GM23338 (cell line): ENCODE results near the gene TXLNG. TPM values are rescaled to one million over a fixed set of nuclear protein-coding genes. Genes with fewer than 3 reads are reported as not detected.
"Not testable (repeated sequence)": the region's sequence is repeated elsewhere in the genome, so short reads cannot be mapped to it uniquely, and the experiment has no call there.

Source experiments
- ATAC-seq: fragments of 200-7000 bp; cut with Tn5 transposase; 3 replicates; pipeline ENCODE4 v1.9.1; 2020
- DNase-seq: peaks from one replicate; pipeline ENCODE4 v3.0.0-alpha.2; 2015; ENCODE audit warnings: low spot score
- H2AFZ ChIP-seq: fragments of 200-600 bp; sonication (generic); 2 replicates; pipeline ENCODE4 v1.8.0; 2016; ENCODE audit warnings: antibody characterized with exemption, mild to moderate bottlenecking, moderate library complexity
- H3F3A ChIP-seq: fragments of 200-600 bp; sonication (generic); replicated peaks from 2 replicates; pipeline ENCODE4 v1.8.0; 2017; ENCODE audit warnings: antibody characterized with exemption, mixed run types, low read depth
- H3K27ac ChIP-seq: fragments of 200-600 bp; sonication (generic); 2 replicates; pipeline ENCODE4 v1.6.1; 2016; ENCODE audit warnings: low read depth
- H3K27me3 ChIP-seq: fragments of 200-600 bp; sonication (generic); 2 replicates; pipeline ENCODE4 v1.8.0; 2016; ENCODE audit warnings: mild to moderate bottlenecking, mixed run types, moderate library complexity; ENCODE audit not compliant: insufficient read depth
- H3K36me3 ChIP-seq: fragments of 200-600 bp; sonication (generic); 2 replicates; pipeline ENCODE4 v1.8.0; 2016; ENCODE audit warnings: mild to moderate bottlenecking; ENCODE audit not compliant: insufficient read depth
- H3K4me1 ChIP-seq: fragments of 200-600 bp; sonication (generic); 2 replicates; pipeline ENCODE4 v1.8.0; 2016; ENCODE audit warnings: mild to moderate bottlenecking, moderate library complexity; ENCODE audit not compliant: insufficient read depth
- H3K4me2 ChIP-seq: fragments of 200-600 bp; sonication (generic); 2 replicates; pipeline ENCODE4 v1.7.1; 2017; ENCODE audit warnings: mixed run types
- H3K4me3 ChIP-seq: fragments of 200-600 bp; sonication (generic); 2 replicates; pipeline ENCODE4 v1.6.1; 2016; ENCODE audit warnings: mixed run types
- H3K79me2 ChIP-seq: fragments of 200-600 bp; sonication (generic); replicated peaks from 2 replicates; pipeline ENCODE4 v1.8.0; 2017; ENCODE audit warnings: mild to moderate bottlenecking; ENCODE audit not compliant: insufficient read depth
- H3K9me2 ChIP-seq: fragments of 200-600 bp; sonication (generic); 2 replicates; pipeline ENCODE4 v1.8.0; 2017; ENCODE audit not compliant: insufficient read depth
- H4K20me1 ChIP-seq: fragments of 200-600 bp; sonication (generic); replicated peaks from 2 replicates; pipeline ENCODE4 v1.8.0; 2017; ENCODE audit warnings: mild to moderate bottlenecking; ENCODE audit not compliant: insufficient read depth
- H3K27ac Mint-ChIP-seq: 2 replicates; pipeline ENCODE4 v1.8.0; 2020; ENCODE audit warnings: inconsistent platforms, mild to moderate bottlenecking, moderate library complexity, mixed read lengths
- H3K27me3 Mint-ChIP-seq: 3 replicates; pipeline ENCODE4 v1.8.0; 2022; ENCODE audit warnings: low read depth, mild to moderate bottlenecking, moderate library complexity, mixed read lengths, inconsistent platforms; ENCODE audit not compliant: insufficient read depth, poor library complexity
- H3K36me3 Mint-ChIP-seq: 3 replicates; pipeline ENCODE4 v1.8.0; 2021; ENCODE audit warnings: low read depth, mild to moderate bottlenecking, inconsistent platforms, moderate library complexity, mixed read lengths
- H3K4me1 Mint-ChIP-seq: 3 replicates; pipeline ENCODE4 v1.8.0; 2020; ENCODE audit warnings: mild to moderate bottlenecking, inconsistent platforms, mixed read lengths
- H3K4me3 Mint-ChIP-seq: 3 replicates; pipeline ENCODE4 v1.8.0; 2021; ENCODE audit warnings: moderate library complexity, mild to moderate bottlenecking, inconsistent platforms, mixed read lengths
- H3K9me3 Mint-ChIP-seq: 3 replicates; pipeline ENCODE4 v1.8.0; 2020; ENCODE audit warnings: moderate library complexity, mild to moderate bottlenecking, inconsistent platforms, mixed read lengths
- CREB1 ChIP-seq: fragments of 250-450 bp; sonication (Bioruptor Pico); IDR thresholded peaks from 2 replicates; pipeline ENCODE4 v1.5.0; 2020; ENCODE audit warnings: low read depth, mild to moderate bottlenecking, moderate library complexity
- CTCF ChIP-seq, 2 experiments: fragments of 200-600 bp in 1 of 2; sonication (generic) in 1 of 2; conservative IDR thresholded peaks; 2 replicates each; pipeline versions ENCODE4 v1.5.1 to v1.6.1; 2016 to 2017; ENCODE audit warnings: antibody characterized with exemption in 2 of 2, low read depth in 2 of 2, mild to moderate bottlenecking in 2 of 2, moderate library complexity in 1 of 2
- ETS1 ChIP-seq: IDR thresholded peaks from 2 replicates; pipeline ENCODE4 v1.6.1; 2016; ENCODE audit warnings: antibody characterized with exemption
- EZH2phosphoT487 ChIP-seq: fragments of 200-600 bp; sonication (generic); IDR thresholded peaks from one replicate; pipeline ENCODE4 v1.8.1; 2018; ENCODE audit warnings: antibody characterized with exemption; ENCODE audit not compliant: unreplicated experiment
- JUNB ChIP-seq: IDR thresholded peaks from one replicate; pipeline ENCODE4 v1.6.1; 2016; ENCODE audit warnings: antibody characterized with exemption; ENCODE audit not compliant: unreplicated experiment
- NANOG ChIP-seq: IDR thresholded peaks from 2 replicates; pipeline ENCODE4 v1.6.1; 2016; ENCODE audit warnings: antibody characterized with exemption, borderline replicate concordance
- POLR2AphosphoS5 ChIP-seq: IDR thresholded peaks from 2 replicates; pipeline ENCODE4 v1.6.1; 2016; ENCODE audit warnings: antibody characterized with exemption, low read depth
- REST ChIP-seq: IDR thresholded peaks from one replicate; pipeline ENCODE4 v1.6.1; 2018; ENCODE audit warnings: antibody characterized with exemption; ENCODE audit not compliant: unreplicated experiment
- STAT1 ChIP-seq: IDR thresholded peaks from one replicate; pipeline ENCODE4 v1.6.1; 2016; ENCODE audit warnings: antibody characterized with exemption; ENCODE audit not compliant: unreplicated experiment
- ZNF331 ChIP-seq: fragments of 250-450 bp; sonication (Bioruptor Pico); IDR thresholded peaks from 2 replicates; pipeline ENCODE4 v1.5.0; 2020; ENCODE audit warnings: low read depth, mild to moderate bottlenecking, moderate library complexity
- polyA plus RNA-seq: library from polyadenylated mRNA; unstranded; fragments of >200 nt; fragmentation: Nextera tagmentation; extraction: Ambion mirVana; gene quantifications from 2 replicates; pipeline ENCODE4 v1.2.1, GENCODE V29; 2016
- total RNA-seq: library from RNA; depleted of rRNA; stranded (reverse); fragments of >200 nt; shearing (Covaris generic); gene quantifications from 2 replicates; pipeline ENCODE4 v1.2.3, GENCODE V29; 2014

The TXLNG gene
- total and polyA plus RNA-seq, 2 experiments from 2014 or later = 45.3 to 48.4 TPM

- not testable (repeated sequence) for H3K36me3 ChIP-seq, H3K4me3 ChIP-seq, ATAC-seq, H2AFZ ChIP-seq, H3K9me3 Mint-ChIP-seq, H3K27ac ChIP-seq, H3K27me3 Mint-ChIP-seq, H3K4me1 Mint-ChIP-seq, H3K27me3 ChIP-seq, H3F3A ChIP-seq, H3K36me3 Mint-ChIP-seq, H3K4me1 ChIP-seq, H3K27ac Mint-ChIP-seq, H3K79me2 ChIP-seq, H3K4me3 Mint-ChIP-seq, H3K9me2 ChIP-seq, DNase-seq, H4K20me1 ChIP-seq, H3K4me2 ChIP-seq
These were observed 6.5 kb upstream of the TXLNG start for GRCh38 chrX:16779815-16780214.

- Histone ChIP-seq H3K27me3 (no peaks in the 10 kb centered on the region), H3K4me3 (no peak overlapping the region), H3K4me1 (peaks cover 9% of the 10 kb centered on the region; the same call in 1 of the 2 replicates), H3F3A (no peaks in the 10 kb centered on the region), H3K27ac (no peak overlapping the region), H3K9me2 (no peaks in the 10 kb centered on the region), H3K36me3 (no peaks in the 10 kb centered on the region), H3K79me2 (peaks cover 17% of the 10 kb centered on the region), H3K4me2 (no peak overlapping the region), H4K20me1 (peaks cover 10% of the 10 kb centered on the region), H2AFZ (no peak overlapping the region)
- ATAC-seq = no peak
- H3K27ac Mint-ChIP-seq = no peak overlapping the region
- H3K4me3 Mint-ChIP-seq = no peak overlapping the region
- peaks cover 9% of the 10 kb centered on the region for H3K36me3 Mint-ChIP-seq
- no peak for DNase-seq
- peaks cover 7% of the 10 kb centered on the region; the same call in 2 of the 3 replicates for H3K4me1 Mint-ChIP-seq
- peaks cover 5% of the 10 kb centered on the region for H3K27me3 Mint-ChIP-seq
- no peaks in the 10 kb centered on the region for H3K9me3 Mint-ChIP-seq
- no peak for TF ChIP-seq ZNF331
- TF ChIP-seq POLR2AphosphoS5 = no peak
- TF ChIP-seq STAT1 = no peak
- TF ChIP-seq ETS1 = no peak
- TF ChIP-seq CTCF (conservative IDR thresholded peaks at IDR 0.05; ENCODE audit: low read depth in 2 of 2) = no peak
- no peak for TF ChIP-seq EZH2phosphoT487
- TF ChIP-seq REST = no peak
- TF ChIP-seq NANOG = no peak
- no peak for TF ChIP-seq JUNB
- TF ChIP-seq CREB1 (CRISPR knock-in tag) = no peak
These were observed 2.8 kb upstream of the TXLNG start for GRCh38 chrX:16783452-16783851.
